ENCODE measurements around the gene FBXO42. TPM values are rescaled to one million over a fixed set of nuclear protein-coding genes. Genes with fewer than 3 reads are reported as not detected.

FBXO42 gene
- polyA plus RNA-seq, 2 donors: 11.6 to 12.4 TPM

DNA sequence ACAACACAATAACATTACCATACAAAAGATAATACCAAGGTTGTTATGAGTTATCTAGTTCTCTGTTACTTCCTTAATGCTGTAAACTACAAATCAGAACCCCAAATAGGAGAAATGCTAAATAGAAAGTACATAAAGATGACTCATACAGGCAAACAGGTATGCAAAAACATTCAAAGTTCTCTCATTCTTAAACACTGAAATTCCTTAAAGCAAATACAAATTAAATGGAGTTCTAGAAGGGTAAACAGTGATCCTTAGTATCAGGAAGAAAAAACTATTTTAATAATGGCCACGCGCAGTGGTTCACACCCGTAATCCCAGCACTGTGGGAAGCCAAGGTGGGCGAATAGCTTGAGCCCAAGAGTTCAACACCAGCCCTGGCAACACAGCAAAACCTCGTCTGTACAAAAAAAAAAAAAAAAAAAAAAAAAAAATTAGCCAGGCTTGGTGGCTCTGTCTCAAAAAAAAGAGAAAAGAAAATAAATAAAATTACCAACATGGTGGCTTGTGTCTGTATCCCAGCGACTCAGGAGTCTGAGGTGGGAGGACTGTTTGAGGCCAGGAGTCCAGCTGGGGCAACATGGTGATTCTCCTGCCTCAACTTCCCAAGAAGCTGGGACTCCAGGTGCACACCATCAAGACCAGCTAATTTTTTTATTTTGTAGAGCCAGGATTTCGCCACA, 17.5 kb downstream of the FBXO42 start:
- no peaks in the 10 kb centered on the region for H3K4me1 ChIP-seq (ENCODE audit: control insufficient read depth in 2 of 2, insufficient read depth in 2 of 2, low read length in 1 of 2)
- WGBS, 2 donors: 77 to 78% methylated on average over 7 of the region's 7 CpGs
- H3K9me3 ChIP-seq (ENCODE audit: control insufficient read depth in 2 of 2, insufficient read depth in 1 of 2, low read depth in 1 of 2, low read length in 1 of 2): no peaks in the 10 kb centered on the region
- H3K27me3 ChIP-seq (ENCODE audit: control insufficient read depth in 1 of 2, insufficient read depth in 2 of 2, low read length in 2 of 2): no peaks in the 10 kb centered on the region
- H3K4me3 ChIP-seq (ENCODE audit: low read depth in 1 of 2, low read length in 2 of 2): no peak overlapping the region
- no peaks in the 10 kb centered on the region for H3K36me3 ChIP-seq (ENCODE audit: control insufficient read depth in 2 of 2, insufficient read depth in 2 of 2, low read length in 1 of 2)
- H3K27ac ChIP-seq (ENCODE audit: low read depth in 2 of 2, low read length in 1 of 2): no peak overlapping the region

DNA sequence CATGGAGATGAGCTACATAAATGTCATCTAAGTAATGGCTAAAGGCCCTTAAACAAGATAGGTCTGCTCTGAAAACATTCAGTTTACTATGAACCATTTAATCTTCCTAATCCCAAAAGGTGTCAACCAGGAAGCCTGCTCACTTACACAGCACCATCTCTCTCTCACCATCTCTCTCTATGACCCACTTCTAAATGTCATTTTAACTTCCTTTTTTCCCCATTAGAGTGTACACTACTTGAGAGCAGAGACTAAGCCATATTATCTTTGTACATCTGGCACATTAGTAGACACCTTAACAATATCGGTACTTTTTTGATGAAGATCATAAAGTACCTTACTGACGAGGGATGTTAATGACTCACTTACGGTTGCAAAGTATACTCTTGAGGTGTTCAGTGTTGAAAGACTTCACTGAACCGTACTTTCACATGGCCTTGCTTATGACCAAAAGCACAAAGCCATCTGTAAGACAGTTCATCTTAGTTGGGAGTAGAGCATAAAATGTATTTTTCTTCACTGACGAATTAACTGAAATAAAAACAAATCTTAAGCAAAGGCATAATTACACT, 25.4 kb downstream of the FBXO42 start:
- Histone ChIP-seq H3K36me3 (ENCODE audit: control insufficient read depth in 2 of 2, insufficient read depth in 2 of 2, low read length in 1 of 2) (no peaks in the 10 kb centered on the region), H3K4me3 (ENCODE audit: low read depth in 1 of 2, low read length in 2 of 2) (no peak overlapping the region), H3K4me1 (ENCODE audit: control insufficient read depth in 2 of 2, insufficient read depth in 2 of 2, low read length in 1 of 2) (peaks cover 0 to 2% of the 10 kb centered on the region in 2 donors), H3K27me3 (ENCODE audit: control insufficient read depth in 1 of 2, insufficient read depth in 2 of 2, low read length in 2 of 2) (no peaks in the 10 kb centered on the region), H3K9me3 (ENCODE audit: control insufficient read depth in 2 of 2, insufficient read depth in 1 of 2, low read depth in 1 of 2, low read length in 1 of 2) (no peaks in the 10 kb centered on the region), H3K27ac (ENCODE audit: low read depth in 2 of 2, low read length in 1 of 2) (no peak overlapping the region)
- WGBS, 2 donors: 74% methylated on average over 5 of the region's 5 CpGs

DNA sequence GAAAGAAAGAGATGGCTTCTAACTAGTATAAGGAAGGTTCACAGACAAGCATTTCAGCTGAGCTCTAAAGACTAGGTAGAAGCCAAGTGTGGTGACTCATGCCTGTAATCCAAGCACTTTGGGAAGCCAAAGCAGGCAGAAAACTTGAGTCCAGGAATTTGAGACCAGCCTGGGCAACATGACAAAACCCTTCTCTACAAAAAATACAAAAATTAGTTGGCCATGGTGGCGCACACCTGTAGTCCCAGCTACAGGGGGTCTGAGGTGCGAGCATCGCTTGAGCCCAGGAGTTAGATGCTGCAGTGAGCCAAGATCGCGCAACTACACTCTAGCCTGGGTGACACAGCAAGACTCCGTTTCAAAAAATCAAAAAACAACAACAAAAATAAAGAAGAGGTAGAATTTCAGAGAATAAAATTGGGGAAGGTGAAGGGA, 27.8 kb downstream of the FBXO42 start:
- H3K27me3 ChIP-seq (ENCODE audit: control insufficient read depth in 1 of 2, insufficient read depth in 2 of 2, low read length in 2 of 2): no peaks in the 10 kb centered on the region
- no peak overlapping the region for H3K4me3 ChIP-seq (ENCODE audit: low read depth in 1 of 2, low read length in 2 of 2)
- no peaks in the 10 kb centered on the region for H3K9me3 ChIP-seq (ENCODE audit: control insufficient read depth in 2 of 2, insufficient read depth in 1 of 2, low read depth in 1 of 2, low read length in 1 of 2)
- H3K36me3 ChIP-seq (ENCODE audit: control insufficient read depth in 2 of 2, insufficient read depth in 2 of 2, low read length in 1 of 2): no peaks in the 10 kb centered on the region
- H3K27ac ChIP-seq (ENCODE audit: low read depth in 2 of 2, low read length in 1 of 2): peak overlapping the region; percentile 8 to 18
- peaks cover 0 to 2% of the 10 kb centered on the region in 2 donors for H3K4me1 ChIP-seq (ENCODE audit: control insufficient read depth in 2 of 2, insufficient read depth in 2 of 2, low read length in 1 of 2)
- 79 to 81% methylated on average over 6 of the region's 6 CpGs for WGBS, 2 donors

DNA sequence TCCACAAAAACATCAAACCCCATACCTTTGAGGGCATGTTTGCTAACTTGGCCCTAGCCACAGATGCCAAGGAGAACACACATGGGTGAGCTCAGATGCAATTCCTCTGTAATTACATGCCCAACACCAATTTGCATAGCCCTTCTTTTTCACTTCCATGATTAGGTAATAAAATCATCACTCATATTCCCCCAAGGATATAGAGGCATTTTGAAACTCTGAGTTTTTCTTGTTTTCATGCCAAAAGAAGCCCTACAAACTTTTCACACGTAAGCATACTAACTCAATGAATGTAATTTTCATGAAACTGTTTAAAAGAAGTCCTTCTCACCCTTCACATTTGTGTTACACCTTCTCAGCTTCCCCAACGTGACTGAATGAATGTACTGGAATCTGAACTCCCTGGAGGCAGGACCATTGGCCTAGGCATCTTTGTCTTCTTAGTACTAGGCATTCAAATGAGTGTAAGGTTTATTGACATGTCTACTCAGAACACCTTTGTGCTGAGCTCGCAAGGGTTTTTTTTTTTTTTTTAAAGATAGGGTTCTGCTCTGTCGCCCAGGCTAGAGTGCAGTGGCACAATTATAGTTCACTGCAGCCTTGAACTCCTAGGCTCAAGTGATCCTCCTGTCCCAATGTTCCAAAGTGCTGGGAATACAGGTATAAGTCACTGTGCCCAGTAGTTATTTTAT, 31.0 kb downstream of the FBXO42 start:
- no peak overlapping the region for H3K4me3 ChIP-seq (ENCODE audit: low read depth in 1 of 2, low read length in 2 of 2)
- H3K9me3 ChIP-seq (ENCODE audit: control insufficient read depth in 2 of 2, insufficient read depth in 1 of 2, low read depth in 1 of 2, low read length in 1 of 2): no peaks in the 10 kb centered on the region
- H3K4me1 ChIP-seq (ENCODE audit: control insufficient read depth in 2 of 2, insufficient read depth in 2 of 2, low read length in 1 of 2): peaks cover 0 to 4% of the 10 kb centered on the region in 2 donors
- H3K36me3 ChIP-seq (ENCODE audit: control insufficient read depth in 2 of 2, insufficient read depth in 2 of 2, low read length in 1 of 2): no peaks in the 10 kb centered on the region
- WGBS, 2 donors: 49 to 69% methylated on average over 4 of the region's 4 CpGs
- H3K27ac ChIP-seq (ENCODE audit: low read depth in 2 of 2, low read length in 1 of 2): peak overlapping the region; percentile 13 to 60
- no peaks in the 10 kb centered on the region for H3K27me3 ChIP-seq (ENCODE audit: control insufficient read depth in 1 of 2, insufficient read depth in 2 of 2, low read length in 2 of 2)

DNA sequence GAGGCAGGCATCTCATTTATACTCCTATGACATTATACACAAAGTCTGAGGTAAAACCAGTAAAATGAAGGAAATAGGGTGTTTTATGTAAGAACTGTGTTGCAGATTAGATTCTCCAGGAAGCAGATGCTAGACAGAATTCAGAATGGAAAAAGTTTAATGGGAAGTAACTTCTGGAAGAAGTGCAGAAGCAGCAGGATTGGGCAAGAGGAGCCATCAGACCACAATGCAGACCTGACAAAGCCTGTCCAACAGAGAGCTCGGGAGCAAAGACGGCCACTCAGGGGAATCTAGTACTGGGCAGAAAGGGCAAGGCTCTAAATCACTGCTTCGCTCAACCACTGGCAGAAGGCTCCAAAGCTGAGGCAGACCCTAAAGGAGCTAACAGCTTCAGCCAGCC, 33.7 kb downstream of the FBXO42 start:
- H3K27ac ChIP-seq (ENCODE audit: low read depth in 2 of 2, low read length in 1 of 2): peak overlapping the region in 1 of 2 donors; percentile 6

DNA sequence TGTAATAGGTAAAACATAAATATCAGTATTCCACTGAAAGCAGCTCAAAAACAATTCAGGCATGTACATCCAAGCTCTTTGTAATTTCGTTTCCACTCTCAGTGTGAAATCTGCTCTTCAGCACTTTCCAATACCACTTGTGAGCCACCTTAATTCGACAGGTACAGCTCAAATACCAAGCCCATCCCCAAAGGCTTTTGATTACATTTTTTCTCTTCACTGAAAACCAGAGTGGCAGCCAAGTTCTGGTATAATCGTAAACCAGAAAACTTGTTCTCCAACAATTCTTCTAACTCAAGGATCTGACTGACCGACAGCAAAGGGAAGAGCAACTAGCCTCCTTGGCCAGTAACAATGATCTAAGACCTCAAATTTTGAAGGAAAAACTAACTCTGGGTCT, 36.8 kb downstream of the FBXO42 start:
- 44 to 50% methylated on average over 4 of the region's 4 CpGs for WGBS, 2 donors
- Histone ChIP-seq H3K4me3 (ENCODE audit: low read depth in 1 of 2, low read length in 2 of 2) (no peak overlapping the region), H3K27me3 (ENCODE audit: control insufficient read depth in 1 of 2, insufficient read depth in 2 of 2, low read length in 2 of 2) (no peaks in the 10 kb centered on the region), H3K27ac (ENCODE audit: low read depth in 2 of 2, low read length in 1 of 2) (peak overlapping the region; percentile 29 to 78), H3K36me3 (ENCODE audit: control insufficient read depth in 2 of 2, insufficient read depth in 2 of 2, low read length in 1 of 2) (no peaks in the 10 kb centered on the region), H3K4me1 (ENCODE audit: control insufficient read depth in 2 of 2, insufficient read depth in 2 of 2, low read length in 1 of 2) (peaks cover 0 to 2% of the 10 kb centered on the region in 2 donors), H3K9me3 (ENCODE audit: control insufficient read depth in 2 of 2, insufficient read depth in 1 of 2, low read depth in 1 of 2, low read length in 1 of 2) (no peaks in the 10 kb centered on the region)

More for the DNA sequence above, 33.7 kb downstream of the FBXO42 start:
- H3K27me3 ChIP-seq (ENCODE audit: control insufficient read depth in 1 of 2, insufficient read depth in 2 of 2, low read length in 2 of 2): no peaks in the 10 kb centered on the region
- H3K4me1 ChIP-seq (ENCODE audit: control insufficient read depth in 2 of 2, insufficient read depth in 2 of 2, low read length in 1 of 2): peaks cover 0 to 2% of the 10 kb centered on the region in 2 donors
- H3K36me3 ChIP-seq (ENCODE audit: control insufficient read depth in 2 of 2, insufficient read depth in 2 of 2, low read length in 1 of 2): no peaks in the 10 kb centered on the region
- no peaks in the 10 kb centered on the region for H3K9me3 ChIP-seq (ENCODE audit: control insufficient read depth in 2 of 2, insufficient read depth in 1 of 2, low read depth in 1 of 2, low read length in 1 of 2)
- 68 to 69% methylated on average over 3 of the region's 3 CpGs for WGBS, 2 donors
- H3K4me3 ChIP-seq (ENCODE audit: low read depth in 1 of 2, low read length in 2 of 2): no peak overlapping the region

DNA sequence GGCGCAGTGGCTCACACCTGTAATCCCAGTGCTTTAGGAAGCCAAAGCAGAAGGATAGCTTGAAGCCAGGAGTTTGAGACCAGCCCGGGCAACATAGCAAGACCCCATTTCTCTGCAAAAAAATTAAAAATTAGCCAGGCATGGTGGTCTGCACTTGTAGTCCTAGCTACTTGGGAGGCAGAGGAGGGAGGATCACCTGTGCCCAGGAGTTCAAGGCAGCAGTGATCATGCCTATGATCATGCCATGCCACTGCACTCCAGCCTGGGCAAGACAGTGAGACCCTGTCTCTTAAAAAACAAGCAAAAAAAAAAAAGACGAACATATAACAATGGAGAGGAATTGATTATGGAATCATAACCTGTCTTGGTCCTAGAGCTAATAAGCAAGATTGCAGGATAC, 45.1 kb downstream of the FBXO42 start:
- 98 to 99% methylated on average over 3 of the region's 3 CpGs for WGBS, 2 donors
- H3K4me1 ChIP-seq (ENCODE audit: control insufficient read depth in 2 of 2, insufficient read depth in 2 of 2, low read length in 1 of 2): no peaks in the 10 kb centered on the region
- no peaks in the 10 kb centered on the region for H3K27me3 ChIP-seq (ENCODE audit: control insufficient read depth in 1 of 2, insufficient read depth in 2 of 2, low read length in 2 of 2)
- H3K9me3 ChIP-seq (ENCODE audit: control insufficient read depth in 2 of 2, insufficient read depth in 1 of 2, low read depth in 1 of 2, low read length in 1 of 2): no peaks in the 10 kb centered on the region
- no peak overlapping the region for H3K27ac ChIP-seq (ENCODE audit: low read depth in 2 of 2, low read length in 1 of 2)
- H3K4me3 ChIP-seq (ENCODE audit: low read depth in 1 of 2, low read length in 2 of 2): no peak overlapping the region
- peaks cover 0 to 14% of the 10 kb centered on the region in 2 donors for H3K36me3 ChIP-seq (ENCODE audit: control insufficient read depth in 2 of 2, insufficient read depth in 2 of 2, low read length in 1 of 2)

DNA sequence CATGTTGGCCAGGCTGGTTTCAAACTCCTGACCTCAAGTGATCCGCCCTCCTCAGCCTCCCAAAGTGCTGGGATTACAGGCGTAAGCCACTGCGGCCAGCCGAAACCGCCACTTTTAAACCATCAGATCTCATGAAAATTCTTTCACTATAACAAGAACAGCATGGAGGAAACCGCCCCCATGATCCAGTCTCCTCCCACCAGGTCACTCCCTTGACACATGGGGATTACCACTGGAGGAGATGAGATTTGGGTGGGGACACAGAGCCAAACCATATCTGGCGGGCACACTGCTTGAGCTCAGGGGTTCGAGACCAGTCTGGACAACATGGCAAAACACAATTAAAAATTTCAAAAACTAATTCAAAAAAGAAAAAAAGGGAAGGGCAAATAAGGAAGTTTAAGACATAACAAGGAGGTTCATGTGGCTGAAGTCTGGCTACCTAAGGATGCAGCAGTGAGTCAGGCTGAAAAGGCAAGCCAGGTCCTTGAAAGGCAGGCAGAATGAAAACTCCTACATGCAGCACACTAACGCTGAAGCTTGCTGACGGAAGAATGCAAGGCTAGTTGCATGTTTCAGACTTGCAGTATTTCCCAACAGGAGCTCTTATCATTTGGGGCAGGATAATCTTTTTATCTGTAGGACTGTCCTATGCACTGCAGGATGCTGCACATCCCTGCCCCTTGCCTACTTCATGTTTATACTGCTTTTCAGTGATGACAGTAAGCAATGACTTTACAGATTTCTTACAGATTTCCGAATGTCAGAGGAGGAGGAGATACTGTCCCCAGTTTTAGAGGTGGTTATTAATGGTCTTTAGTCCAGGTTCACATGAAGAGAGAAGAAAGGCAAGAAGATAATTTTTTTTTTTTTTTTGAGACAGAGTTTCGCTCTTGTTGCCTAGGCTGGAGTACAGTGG, 49.3 kb downstream of the FBXO42 start:
- Histone ChIP-seq H3K27ac (ENCODE audit: low read depth in 2 of 2, low read length in 1 of 2) (no peak overlapping the region), H3K36me3 (ENCODE audit: control insufficient read depth in 2 of 2, insufficient read depth in 2 of 2, low read length in 1 of 2) (peaks cover 0 to 14% of the 10 kb centered on the region in 2 donors), H3K9me3 (ENCODE audit: control insufficient read depth in 2 of 2, insufficient read depth in 1 of 2, low read depth in 1 of 2, low read length in 1 of 2) (no peaks in the 10 kb centered on the region), H3K4me1 (ENCODE audit: control insufficient read depth in 2 of 2, insufficient read depth in 2 of 2, low read length in 1 of 2) (no peaks in the 10 kb centered on the region), H3K27me3 (ENCODE audit: control insufficient read depth in 1 of 2, insufficient read depth in 2 of 2, low read length in 2 of 2) (no peaks in the 10 kb centered on the region), H3K4me3 (ENCODE audit: low read depth in 1 of 2, low read length in 2 of 2) (no peak overlapping the region)
- WGBS, 2 donors: 93% methylated on average over 12 of the region's 12 CpGs

DNA sequence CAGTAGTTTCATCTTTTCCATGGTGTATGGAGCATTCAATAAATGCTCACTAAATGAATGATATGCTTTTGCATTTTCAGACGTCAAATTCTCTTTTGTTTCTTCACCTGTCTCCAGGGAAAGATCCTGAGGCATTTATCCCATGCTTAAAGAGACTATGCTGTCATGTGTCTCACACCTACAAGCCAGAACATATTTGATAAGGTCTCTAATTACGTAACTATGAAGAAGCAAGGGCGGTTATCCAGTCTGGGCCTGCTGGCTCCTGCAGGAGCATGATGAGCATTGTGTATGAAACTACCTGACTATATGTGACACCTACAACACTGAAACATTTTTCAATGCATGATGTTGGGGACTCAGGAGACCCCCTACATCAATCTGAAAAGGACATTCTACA, 51.8 kb downstream of the FBXO42 start:
- WGBS, 2 donors: 59 to 64% methylated on average over 3 of the region's 3 CpGs

More for the DNA sequence above, 51.8 kb downstream of the FBXO42 start:
- Histone ChIP-seq H3K27ac (ENCODE audit: low read depth in 2 of 2, low read length in 1 of 2) (peak overlapping the region in 1 of 2 donors; percentile 59), H3K9me3 (ENCODE audit: control insufficient read depth in 2 of 2, insufficient read depth in 1 of 2, low read depth in 1 of 2, low read length in 1 of 2) (no peaks in the 10 kb centered on the region), H3K4me3 (ENCODE audit: low read depth in 1 of 2, low read length in 2 of 2) (no peak overlapping the region), H3K36me3 (ENCODE audit: control insufficient read depth in 2 of 2, insufficient read depth in 2 of 2, low read length in 1 of 2) (peaks cover 0 to 14% of the 10 kb centered on the region in 2 donors), H3K27me3 (ENCODE audit: control insufficient read depth in 1 of 2, insufficient read depth in 2 of 2, low read length in 2 of 2) (no peaks in the 10 kb centered on the region), H3K4me1 (ENCODE audit: control insufficient read depth in 2 of 2, insufficient read depth in 2 of 2, low read length in 1 of 2) (no peaks in the 10 kb centered on the region)
